NCI-H226 (cell line): Measurements from ENCODE around the gene LBH.
A peak's percentile ranks its signal among the peaks of the same experiment; 100 is the strongest.

Source experiments
- DNase-seq: peaks from one replicate; pipeline ENCODE4 v3.0.0-alpha.2; 2015

LBH gene

GRCh38 chr2:30217644-30218337 is 13.5 kb upstream of the LBH start:
- DNase-seq: no peak

GRCh38 chr2:30218338-30218713 is 13.0 kb upstream of the LBH start:
- DNase-seq: no peak

- peak; percentile 75 for DNase-seq
Measured at GRCh38 chr2:30218814-30219213, 12.5 kb upstream of the LBH start.

GRCh38 chr2:30219886-30220875 is 11.2 kb upstream of the LBH start:
- no peak for DNase-seq

GRCh38 chr2:30221531-30221930 is 9.8 kb upstream of the LBH start:
- DNase-seq: no peak

GRCh38 chr2:30222031-30222430 is 9.3 kb upstream of the LBH start:
- DNase-seq: no peak

GRCh38 chr2:30222636-30223360 is 8.5 kb upstream of the LBH start:
- no peak for DNase-seq

GRCh38 chr2:30223413-30223874 is 7.9 kb upstream of the LBH start:
- no peak for DNase-seq

GRCh38 chr2:30224151-30224550 is 7.2 kb upstream of the LBH start:
- DNase-seq: no peak

- peak; percentile 33 for DNase-seq
Measured at GRCh38 chr2:30225131-30225762, 6.1 kb upstream of the LBH start.

GRCh38 chr2:30226144-30227032 is 4.9 kb upstream of the LBH start:
- no peak for DNase-seq

- DNase-seq: no peak
Measured at GRCh38 chr2:30229596-30229995, 1.7 kb upstream of the LBH start.

- DNase-seq: peak; percentile 40
Measured at GRCh38 chr2:30230497-30231211, 680 bp upstream of the LBH start.

- no peak for DNase-seq
Measured at GRCh38 chr2:30231996-30232800, 864 bp downstream of the LBH start.

GRCh38 chr2:30232801-30233130 is 1.4 kb downstream of the LBH start:
- DNase-seq: no peak

- DNase-seq: no peak
Measured at GRCh38 chr2:30233271-30234009, 2.1 kb downstream of the LBH start.

GRCh38 chr2:30234180-30234971 is 3.0 kb downstream of the LBH start:
- DNase-seq: peak; percentile 92

- no peak for DNase-seq
Measured at GRCh38 chr2:30235008-30235655, 3.8 kb downstream of the LBH start.
